ENCODE measurements around the gene PITPNM2.

The PITPNM2 gene

GRCh38 chr12:123111498-123112165 is 39.3 kb downstream of the PITPNM2 start:
- H3K9me3 ChIP-seq: no peaks in the 10 kb centered on the region
- TF ChIP-seq CTCF (IDR thresholded peaks at IDR 0.05): no peak
- H3K4me3 ChIP-seq (ENCODE audit: low read depth in 1 of 2, low read length in 1 of 2): no peak overlapping the region
- H3K27me3 ChIP-seq: no peaks in the 10 kb centered on the region
- peaks cover 16 to 19% of the 10 kb centered on the region in 2 experiments for H3K4me1 ChIP-seq (ENCODE audit: control insufficient read depth in 1 of 2, insufficient read depth in 1 of 2, low read depth in 1 of 2, low read length in 1 of 2)
- no peak overlapping the region for H3K27ac ChIP-seq
- H3K36me3 ChIP-seq: no peaks in the 10 kb centered on the region

DNA sequence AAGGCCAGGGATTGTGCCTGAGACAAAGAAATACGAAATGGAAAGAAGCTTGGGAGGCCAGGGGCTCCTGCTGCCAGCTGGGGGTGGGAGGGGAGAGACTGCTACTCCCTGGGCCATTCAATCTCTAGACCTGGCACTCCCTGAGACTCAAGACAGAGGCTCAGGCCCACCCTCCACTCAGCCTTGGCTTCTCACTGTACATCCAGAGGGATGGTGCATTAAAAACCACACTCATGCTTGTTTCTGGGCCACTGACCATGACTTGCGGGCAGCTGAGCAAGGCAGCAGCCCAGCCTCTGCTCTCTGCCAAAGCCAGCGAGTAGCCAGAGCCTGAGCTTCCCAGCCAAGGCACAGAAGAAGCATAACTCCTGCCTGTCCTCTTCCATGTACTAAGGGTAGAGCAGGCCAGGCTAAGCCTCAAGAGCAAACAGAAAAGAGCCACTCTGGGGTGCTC is 41.5 kb downstream of the PITPNM2 start:
- Histone ChIP-seq H3K9me3 (no peaks in the 10 kb centered on the region), H3K27ac (no peak overlapping the region), H3K4me1 (ENCODE audit: control insufficient read depth in 1 of 2, insufficient read depth in 1 of 2, low read depth in 1 of 2, low read length in 1 of 2) (peaks cover 35 to 39% of the 10 kb centered on the region in 2 experiments), H3K36me3 (no peaks in the 10 kb centered on the region), H3K4me3 (ENCODE audit: low read depth in 1 of 2, low read length in 1 of 2) (no peak overlapping the region), H3K27me3 (no peaks in the 10 kb centered on the region)
- no peak for TF ChIP-seq CTCF (IDR thresholded peaks at IDR 0.05)

GRCh38 chr12:123108682-123109066 is 42.2 kb downstream of the PITPNM2 start:
- no peak overlapping the region for H3K27ac ChIP-seq
- no peaks in the 10 kb centered on the region for H3K27me3 ChIP-seq
- no peaks in the 10 kb centered on the region for H3K9me3 ChIP-seq
- H3K4me1 ChIP-seq (ENCODE audit: control insufficient read depth in 1 of 2, insufficient read depth in 1 of 2, low read depth in 1 of 2, low read length in 1 of 2): peaks cover 35 to 39% of the 10 kb centered on the region in 2 experiments
- no peak overlapping the region for H3K4me3 ChIP-seq (ENCODE audit: low read depth in 1 of 2, low read length in 1 of 2)
- H3K36me3 ChIP-seq: no peaks in the 10 kb centered on the region
- TF ChIP-seq CTCF (IDR thresholded peaks at IDR 0.05): no peak

GRCh38 chr12:123107926-123108681 is 42.8 kb downstream of the PITPNM2 start:
- Histone ChIP-seq H3K27ac (peak overlapping the region; percentile 79), H3K36me3 (no peaks in the 10 kb centered on the region), H3K9me3 (no peaks in the 10 kb centered on the region), H3K4me1 (ENCODE audit: control insufficient read depth in 1 of 2, insufficient read depth in 1 of 2, low read depth in 1 of 2, low read length in 1 of 2) (peaks cover 35 to 39% of the 10 kb centered on the region in 2 experiments), H3K4me3 (ENCODE audit: low read depth in 1 of 2, low read length in 1 of 2) (no peak overlapping the region), H3K27me3 (no peaks in the 10 kb centered on the region)
- TF ChIP-seq CTCF (IDR thresholded peaks at IDR 0.05): no peak

GRCh38 chr12:123106640-123107359 is 44.1 kb downstream of the PITPNM2 start:
- Histone ChIP-seq H3K9me3 (no peaks in the 10 kb centered on the region), H3K36me3 (no peaks in the 10 kb centered on the region), H3K27ac (peak overlapping the region; percentile 79), H3K27me3 (no peaks in the 10 kb centered on the region), H3K4me3 (ENCODE audit: low read depth in 1 of 2, low read length in 1 of 2) (peak overlapping the region in 1 of 2 experiments; percentile 35), H3K4me1 (ENCODE audit: control insufficient read depth in 1 of 2, insufficient read depth in 1 of 2, low read depth in 1 of 2, low read length in 1 of 2) (peaks cover 35 to 39% of the 10 kb centered on the region in 2 experiments)
- TF ChIP-seq CTCF (IDR thresholded peaks at IDR 0.05): no peak

All from neutrophil (primary cell).